GM19438 (cell line): ENCODE data around the gene SERHL2.
A peak's percentile ranks its signal among the peaks of the same experiment; 100 is the strongest.
"Not testable (repeated sequence)": the region's sequence is repeated elsewhere in the genome, so short reads cannot be mapped to it uniquely, and the experiment has no call there.

Source experiments
- ATAC-seq: cut with Tn5 transposase; IDR thresholded peaks from one replicate; pipeline ENCODE4 v1.9.1; 2021; ENCODE audit warnings: low read depth; ENCODE audit not compliant: unreplicated experiment

Gene SERHL2, protein sequence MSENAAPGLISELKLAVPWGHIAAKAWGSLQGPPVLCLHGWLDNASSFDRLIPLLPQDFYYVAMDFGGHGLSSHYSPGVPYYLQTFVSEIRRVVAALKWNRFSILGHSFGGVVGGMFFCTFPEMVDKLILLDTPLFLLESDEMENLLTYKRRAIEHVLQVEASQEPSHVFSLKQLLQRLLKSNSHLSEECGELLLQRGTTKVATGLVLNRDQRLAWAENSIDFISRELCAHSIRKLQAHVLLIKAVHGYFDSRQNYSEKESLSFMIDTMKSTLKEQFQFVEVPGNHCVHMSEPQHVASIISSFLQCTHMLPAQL

DNA sequence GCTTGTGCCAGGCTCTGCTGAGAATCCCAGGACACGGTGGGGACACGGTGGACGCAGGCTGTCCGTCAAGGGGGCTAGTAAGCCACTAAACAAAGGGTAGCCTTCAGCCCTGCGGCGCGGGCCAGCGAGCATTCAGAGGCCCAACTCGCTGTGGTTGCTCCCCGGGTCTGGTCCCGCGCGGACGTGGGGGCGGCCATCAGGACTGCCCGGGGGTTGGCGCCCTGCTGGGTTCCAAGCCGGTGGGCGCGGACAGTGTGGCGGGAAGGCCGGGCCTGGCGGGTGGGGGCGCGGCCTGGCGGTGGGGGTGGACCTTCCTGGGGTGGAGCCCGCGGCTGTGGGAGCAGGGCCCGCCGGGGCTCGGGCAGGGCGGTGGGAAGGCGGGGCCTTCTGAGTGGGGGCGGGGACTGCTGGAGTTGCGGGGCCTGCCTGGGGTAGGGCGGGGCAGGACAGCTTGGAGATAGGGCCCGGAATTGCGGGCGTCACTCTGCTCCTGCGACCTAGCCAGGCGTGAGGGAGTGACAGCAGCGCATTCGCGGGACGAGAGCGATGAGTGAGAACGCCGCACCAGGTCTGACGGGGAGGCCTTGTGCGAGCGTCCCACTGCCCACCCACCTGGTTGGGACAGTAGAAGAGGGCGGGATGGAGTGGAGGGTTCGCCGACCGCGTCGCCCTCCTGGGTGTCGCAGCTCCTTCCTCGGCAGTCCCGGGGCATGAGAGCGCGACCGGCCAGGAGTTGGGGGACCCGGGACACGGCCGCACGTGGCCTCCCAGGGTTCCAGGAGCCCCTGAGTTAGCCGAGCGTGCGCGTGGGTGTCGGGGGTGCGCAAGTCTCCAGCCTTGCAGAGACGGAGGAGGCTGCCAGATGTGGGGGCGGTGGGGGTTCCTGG lies at the start of gene SERHL2:
Gene SERHL2 (plus strand): TSS at position 482 of the 887 bp plus-strand sequence. CDS start 65 bp downstream, at position 547.
- peak; percentile 58 for ATAC-seq

DNA sequence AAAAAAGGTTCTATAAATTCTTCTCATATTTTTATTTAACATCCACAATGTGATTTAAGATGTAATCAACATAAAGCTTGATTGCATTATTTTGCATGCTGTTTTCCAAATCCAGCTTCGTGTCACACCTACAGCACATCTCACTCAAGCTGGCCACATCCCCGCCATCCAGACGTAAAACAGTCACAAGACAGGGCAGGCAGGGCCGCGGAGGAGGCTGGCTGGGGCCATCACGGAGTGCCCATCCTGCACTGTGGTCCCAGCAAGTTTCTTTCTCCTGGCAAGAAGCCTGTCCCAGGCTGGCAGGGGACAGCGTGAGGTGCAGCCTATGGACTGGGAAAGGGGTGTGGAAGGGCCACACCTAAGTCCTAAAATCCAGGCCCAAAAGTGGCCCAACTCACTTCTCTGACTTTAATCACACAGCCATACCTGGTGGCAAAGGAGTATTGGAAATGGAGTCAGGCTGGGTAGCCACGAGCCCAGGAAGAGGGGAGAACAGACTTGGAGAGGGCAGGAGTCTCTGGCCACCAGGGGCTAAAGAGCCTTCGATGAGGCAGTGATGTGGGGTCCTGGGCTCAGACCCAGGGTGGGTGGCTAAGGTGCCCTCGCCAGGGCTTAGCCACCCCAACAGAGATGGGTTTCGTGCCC lies 45.3 kb upstream of the SERHL2 start:
- not testable (repeated sequence) for ATAC-seq

DNA sequence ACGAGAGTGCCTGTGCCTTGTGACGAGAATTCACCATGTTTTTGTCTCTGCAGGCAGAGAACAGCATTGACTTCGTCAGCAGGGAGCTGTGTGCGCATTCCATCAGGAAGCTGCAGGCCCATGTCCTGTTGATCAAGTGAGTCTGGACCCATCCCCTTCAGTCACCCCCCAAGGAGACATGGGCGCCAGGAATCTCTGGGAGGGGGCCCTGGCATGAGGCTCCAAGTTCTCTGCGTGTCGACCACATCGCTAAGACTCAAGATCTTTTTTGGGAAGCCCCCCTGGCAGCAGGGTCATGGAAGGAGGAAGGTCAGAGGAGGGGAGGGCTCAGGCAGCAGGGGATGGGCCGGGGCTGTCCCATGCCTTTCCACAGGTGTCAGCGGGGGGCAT lies 44.8 kb upstream of the SERHL2 start:
- not testable (repeated sequence) for ATAC-seq

DNA sequence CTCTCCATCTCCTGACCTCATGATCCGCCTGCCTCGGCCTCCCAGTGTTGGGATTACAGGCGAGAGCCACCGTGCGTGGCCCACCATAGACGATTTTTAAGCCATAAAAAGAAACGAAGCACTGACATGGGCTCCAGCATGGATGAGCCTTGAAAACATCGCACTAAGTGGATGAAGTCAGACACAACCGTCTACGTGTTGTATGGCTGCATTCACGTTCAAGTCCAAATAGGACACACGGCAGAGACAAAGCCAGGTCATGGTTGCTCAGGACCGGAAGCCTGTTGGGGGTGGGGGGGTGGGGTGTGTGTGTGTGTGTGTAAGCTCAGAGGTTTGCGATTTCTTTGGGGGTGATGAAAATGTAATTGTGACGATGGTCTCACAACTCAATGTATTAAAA lies 44.2 kb upstream of the SERHL2 start:
- ATAC-seq: no peak

DNA sequence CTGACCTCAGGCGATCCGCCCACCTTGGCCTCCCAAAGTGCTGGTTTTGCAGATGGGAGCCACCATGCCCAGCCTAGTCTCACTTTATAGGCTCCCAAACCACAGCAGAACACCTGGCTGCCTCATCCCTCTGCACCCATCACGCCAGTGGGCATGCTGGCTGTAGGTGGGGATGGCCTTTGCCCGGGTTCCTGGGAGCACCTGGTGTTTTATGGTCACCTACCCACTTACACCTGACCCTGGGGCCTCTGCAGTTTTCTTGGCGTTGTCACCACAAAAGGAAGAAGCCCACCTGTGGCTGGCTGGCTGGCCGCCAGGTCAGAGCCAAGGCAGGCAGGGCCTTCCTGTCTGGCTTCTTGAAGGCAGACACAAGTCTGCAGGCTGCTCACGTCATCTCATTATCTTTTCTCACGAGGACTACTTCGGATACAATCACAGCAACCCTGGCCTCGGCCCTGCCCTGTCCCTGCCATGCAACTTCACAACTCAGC lies 42.3 kb upstream of the SERHL2 start:
- ATAC-seq: no peak

DNA sequence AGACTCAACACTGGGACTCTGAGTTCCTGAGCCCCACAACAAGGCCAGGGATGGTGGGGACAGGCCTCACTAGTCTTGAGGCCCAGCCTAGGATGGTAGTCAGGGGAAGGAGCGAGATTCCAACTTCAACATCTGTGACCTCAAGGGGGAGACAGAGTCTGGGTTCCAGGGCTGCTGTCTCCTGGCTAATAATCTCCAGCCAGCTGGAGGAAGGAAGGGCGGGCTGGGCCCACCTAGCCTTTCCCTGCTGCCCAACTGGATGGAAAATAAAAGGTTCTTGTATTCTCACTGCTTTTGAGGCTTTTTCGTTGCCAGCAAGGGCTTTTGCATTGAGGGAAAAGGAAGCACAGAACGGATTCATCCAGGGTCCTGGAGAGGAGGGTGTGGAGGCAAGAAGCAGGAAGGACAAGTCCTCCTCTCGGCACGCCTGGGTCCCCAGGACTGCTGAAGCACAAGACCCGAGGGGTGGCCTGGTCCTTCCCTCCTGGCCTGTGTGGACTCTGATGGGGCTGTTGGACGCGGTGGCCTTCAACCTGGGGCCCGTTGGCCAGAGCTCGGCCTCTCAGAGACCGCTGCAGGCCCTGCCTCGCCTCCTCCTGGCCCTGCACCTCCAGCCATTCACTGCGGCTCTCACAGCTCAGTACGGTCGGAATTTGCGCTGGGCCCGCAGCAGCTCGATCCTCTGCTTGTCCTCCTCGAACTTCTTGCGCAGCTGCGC lies 41.3 kb upstream of the SERHL2 start:
- ATAC-seq: not testable (repeated sequence)

DNA sequence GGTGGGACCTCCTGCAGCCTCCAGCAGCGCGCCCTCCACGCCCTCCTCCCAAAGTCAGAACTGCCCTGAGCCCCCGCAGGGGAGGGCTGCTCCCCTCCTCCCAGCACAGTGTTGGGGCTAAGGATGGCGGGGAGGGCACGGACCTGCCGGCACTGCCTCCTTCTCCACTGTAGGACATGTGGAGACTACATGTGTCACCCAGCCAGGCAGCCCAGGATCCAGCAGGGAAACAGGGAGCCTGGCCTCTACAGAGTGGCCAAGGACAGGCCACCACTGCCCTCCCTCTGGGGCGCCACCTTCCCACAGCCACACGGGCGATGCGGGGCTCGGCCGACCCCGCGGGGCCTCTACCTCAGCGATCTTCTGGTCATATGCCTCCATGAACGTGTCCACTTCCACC lies 39.4 kb upstream of the SERHL2 start:
- ATAC-seq: not testable (repeated sequence)

DNA sequence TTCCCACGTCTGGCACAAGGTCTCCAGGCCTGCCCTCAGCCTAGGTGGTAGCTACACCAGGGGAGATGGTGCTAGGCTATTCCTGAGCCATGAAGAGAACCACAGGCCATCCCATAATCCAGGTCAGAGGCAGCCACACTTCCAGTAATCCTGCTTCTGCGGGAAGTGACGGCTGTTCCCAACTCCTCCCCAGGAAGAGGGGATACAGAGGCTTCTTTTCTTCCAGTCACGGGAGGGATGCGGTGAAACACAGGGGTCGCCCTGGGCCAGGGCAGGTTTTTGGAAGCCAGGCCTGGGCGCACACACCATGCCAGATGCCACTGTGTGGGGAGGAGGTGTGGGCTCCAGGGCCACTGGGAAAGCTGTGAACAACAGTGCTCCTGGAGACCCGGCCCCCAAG lies 38.5 kb upstream of the SERHL2 start:
- ATAC-seq: not testable (repeated sequence)

DNA sequence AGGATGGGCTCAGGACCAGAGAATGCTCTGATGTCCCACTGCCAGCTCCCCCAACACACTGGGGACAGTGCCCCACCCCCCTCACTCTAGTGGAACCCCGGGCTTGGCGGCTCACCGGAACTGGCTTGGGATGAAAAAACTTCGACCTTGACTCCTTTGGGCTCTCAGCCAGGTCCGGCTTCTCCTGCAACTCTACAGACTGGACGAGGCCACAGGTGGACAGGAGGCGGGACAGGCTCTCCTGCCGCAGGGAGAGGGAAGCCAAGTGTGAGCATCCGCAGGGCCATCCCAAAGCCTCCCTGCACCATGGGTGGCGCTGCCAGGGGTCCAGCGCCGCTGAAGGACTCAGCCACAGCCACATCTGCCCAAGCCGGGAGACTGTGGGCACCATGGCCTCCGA lies 37.9 kb upstream of the SERHL2 start:
- ATAC-seq: no peak

DNA sequence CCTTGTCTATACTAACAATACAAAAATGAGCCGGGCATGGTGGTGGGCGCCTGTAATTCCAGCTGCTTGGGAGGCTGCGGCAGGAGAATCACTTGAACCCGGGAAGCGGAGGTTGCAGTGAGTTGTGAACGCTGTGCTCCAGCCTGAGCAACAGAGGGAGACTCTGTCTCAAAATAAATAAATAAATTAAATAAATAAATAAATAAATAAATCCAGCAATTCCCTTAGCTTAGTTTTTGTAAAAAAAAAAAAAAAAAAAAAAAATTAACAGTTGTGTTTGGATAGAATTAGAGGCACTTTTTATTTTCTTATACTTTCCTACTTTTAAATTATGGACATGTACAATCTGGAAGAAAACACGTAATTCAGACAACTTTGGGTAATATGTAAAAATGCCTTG lies 36.7 kb upstream of the SERHL2 start:
- not testable (repeated sequence) for ATAC-seq

DNA sequence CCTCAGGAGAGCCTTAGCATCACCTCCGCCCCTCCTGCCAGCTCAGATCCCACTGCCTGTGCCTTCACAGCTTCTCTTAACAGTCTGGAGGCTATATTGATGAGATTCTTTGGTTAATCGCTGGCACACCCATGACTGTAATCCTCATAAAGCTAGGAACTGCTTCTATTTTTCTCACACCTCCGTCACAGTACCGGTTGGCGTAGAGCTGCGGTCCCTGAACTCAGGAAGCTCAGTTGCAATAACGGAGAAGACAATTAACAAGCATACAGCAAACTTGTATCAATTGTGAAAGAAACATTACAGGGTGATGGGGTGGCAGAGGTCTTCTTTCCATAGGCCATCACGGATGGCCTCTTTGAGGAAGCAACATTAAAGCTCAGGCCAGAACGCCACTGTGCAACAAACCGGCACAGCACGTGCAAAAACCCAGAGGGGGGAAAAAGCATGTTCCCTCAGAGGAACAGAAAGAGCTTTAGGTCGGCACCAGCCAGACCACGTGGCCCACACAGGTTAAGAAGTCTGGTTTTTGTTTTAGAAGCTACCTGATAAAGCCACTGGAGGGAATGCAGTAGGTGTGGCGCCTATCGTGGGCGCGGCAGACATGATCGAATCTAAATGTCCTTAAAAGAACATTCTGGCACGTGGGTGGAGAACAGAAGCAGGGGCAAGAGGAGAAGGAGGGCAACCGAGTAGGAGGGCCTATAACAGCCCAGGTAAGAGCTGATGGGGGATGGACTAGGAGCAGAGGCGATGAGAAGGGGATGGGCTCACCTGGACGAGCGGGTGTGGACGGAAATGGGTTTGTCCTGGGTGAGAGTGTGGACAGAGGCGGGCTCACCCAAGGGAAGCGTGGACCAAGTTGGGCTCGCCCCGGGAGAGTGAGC lies 34.9 kb upstream of the SERHL2 start:
- not testable (repeated sequence) for ATAC-seq

DNA sequence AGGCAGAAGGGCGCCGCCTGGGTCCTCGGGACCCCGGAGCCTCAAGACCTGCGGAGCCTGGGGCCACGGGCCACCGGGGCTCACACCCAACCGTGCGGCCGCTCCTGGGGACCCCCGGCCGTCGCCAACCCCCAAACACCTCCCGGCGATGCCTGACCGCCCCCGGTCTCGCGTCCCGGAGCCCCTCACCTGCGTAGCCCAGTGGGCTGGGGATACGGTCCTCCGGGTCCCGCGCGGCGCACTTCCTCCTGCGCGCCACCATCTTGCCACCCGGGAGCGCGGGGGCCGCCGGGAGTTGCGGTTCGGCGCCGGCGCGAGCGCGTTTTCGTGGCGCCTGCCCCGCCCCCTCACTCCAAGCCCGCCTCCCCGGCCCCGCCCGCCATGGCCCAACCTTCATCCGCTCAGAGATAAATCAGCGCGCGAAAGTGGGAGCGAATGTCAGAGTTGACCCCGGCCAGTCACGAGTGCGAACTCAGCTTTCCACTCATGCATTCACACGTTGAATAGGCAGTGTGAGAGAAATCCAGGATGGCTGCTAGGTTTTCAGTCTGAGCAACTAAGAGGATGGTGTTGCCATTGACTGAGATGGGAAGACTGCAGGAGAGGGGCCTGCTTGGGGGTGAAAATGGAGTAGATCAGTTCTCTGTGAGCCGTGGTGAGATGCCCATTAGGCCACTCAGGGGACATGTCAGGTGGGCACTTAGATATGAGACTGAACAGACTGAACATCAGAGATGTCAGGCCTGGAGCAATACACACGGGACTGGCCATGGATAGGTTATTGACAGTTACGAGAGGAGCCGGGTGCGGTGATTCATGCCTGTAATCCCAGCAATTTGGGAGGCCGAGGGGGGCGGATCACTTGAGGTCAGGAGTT lies 34.0 kb upstream of the SERHL2 start, which contains the start of gene RRP7A:
Gene RRP7A (minus strand): TSS at position 272 of the 877 bp plus-strand sequence. CDS start 10 bp downstream, at position 262.
- ATAC-seq: no peak

DNA sequence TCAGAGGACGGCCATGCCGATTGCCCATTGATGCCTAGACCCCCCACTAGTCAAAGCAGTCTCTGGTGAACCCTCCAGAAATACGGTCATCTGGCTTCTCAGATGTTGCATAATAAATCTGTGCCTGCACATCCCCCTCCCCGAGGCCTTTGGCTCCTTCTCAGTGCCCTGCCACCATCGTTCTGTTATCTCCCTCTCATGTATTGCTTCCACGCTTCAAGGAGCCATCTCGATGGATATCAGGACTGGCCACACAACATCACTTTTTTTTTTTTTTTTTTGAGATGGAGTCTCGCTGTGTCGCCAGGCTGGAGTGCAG lies 32.6 kb upstream of the SERHL2 start:
- no peak for ATAC-seq

DNA sequence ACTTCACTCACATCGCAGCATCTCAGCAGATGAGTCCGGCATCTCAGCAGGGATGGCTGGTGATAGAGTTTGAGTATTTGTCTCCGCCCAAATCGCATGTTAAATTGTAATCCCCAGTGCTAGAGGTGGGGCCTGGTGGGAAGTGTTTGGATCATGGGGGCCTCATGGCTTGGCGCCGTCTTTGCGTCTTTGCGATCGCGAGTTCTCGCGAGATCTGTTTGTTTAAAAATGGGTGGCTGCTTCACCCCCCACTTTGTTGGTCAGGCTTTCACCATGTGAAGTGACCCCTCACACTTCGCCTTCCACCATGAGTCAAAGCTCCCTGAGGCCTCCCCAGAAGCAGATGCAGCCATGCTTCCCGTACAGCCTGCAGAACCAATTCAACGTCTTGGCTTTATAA lies 31.2 kb upstream of the SERHL2 start:
- no peak for ATAC-seq

DNA sequence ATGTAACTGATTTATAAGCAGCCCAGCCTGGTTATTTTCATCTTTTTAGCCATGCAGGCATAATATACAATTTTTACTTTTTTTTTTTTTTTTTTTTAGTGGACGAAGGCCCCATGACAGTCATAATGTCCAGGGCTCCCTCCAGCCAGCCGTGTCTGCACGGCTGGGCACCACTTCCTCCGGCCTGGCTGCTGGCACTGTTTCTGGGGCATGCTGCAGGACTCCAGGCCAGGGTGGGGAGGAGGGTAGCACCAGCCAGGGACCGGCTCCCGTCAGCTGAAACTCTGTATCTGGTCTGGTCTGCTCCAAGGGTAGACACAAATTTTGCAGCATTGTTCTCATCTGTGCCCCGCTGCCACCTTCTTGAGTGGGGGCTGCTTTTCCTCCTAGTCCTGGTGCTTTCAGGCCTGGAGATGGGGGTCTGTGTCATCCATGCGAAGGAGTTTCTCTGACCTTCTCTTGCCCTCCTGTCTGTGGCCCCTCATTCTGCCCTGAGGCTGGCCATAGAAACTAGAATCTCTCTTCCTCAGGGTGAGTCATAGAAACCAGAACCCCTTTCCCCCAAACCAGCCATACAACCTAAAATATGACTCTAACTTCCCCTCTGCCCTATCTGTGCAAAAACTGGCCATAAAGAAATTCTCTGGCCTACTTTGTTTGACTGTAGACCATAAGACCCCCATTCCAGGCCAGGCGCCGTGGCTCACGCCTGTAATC lies 25.0 kb upstream of the SERHL2 start:
- no peak for ATAC-seq

DNA sequence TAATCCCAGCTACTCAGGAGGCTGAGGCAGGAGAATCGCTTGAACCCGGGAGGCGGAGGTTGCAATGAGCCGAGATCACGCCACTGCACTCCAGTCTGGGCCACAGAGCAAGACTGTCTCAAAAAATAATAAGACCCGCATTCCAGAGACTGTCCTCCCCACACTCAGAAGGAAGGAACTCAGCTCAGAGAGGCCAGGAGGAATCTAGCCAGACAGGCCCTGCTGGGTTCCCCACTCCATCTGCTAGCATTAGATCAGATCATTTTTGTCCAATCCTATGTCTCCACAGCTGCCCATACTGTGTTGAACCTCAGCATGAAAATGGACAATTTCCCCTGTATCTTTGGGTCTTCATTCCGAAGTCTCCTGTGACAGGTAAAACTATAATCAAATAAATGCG lies 24.3 kb upstream of the SERHL2 start:
- ATAC-seq: not testable (repeated sequence)

DNA sequence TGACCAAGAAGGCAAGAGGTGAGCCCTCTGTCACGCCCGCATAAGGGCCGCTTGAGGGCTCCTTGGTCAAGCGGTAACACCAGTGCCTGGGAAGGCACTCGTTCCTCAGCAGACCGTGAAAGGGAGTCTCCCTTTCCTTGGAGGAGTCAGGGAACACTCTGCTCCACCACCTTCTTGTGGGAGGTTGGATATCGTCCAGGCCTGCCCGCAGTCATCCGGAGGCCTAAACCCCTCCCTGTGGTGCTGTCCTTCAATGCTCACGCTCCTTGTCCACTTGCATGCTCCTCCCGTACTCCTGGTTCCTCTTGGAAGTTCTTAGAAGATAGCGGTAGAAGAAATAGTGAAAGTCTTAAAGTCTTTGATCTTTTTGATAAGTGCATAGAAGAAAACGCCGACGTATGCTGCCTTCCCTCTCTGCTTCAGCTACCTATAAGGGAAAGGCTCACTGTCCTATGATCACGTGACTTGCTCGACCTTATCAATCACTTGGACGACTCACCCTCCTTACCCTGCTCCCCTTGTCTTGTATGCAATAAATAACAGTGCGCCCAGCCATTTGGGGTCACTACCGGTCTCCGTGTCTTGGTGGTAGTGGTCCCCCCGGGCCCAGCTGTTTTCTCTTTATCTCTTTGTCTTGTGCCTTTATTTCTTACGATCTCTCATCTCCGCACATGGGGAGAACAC lies 22.2 kb upstream of the SERHL2 start:
- ATAC-seq: not testable (repeated sequence)
